Measurements from ENCODE around the gene RBM33.

DNA sequence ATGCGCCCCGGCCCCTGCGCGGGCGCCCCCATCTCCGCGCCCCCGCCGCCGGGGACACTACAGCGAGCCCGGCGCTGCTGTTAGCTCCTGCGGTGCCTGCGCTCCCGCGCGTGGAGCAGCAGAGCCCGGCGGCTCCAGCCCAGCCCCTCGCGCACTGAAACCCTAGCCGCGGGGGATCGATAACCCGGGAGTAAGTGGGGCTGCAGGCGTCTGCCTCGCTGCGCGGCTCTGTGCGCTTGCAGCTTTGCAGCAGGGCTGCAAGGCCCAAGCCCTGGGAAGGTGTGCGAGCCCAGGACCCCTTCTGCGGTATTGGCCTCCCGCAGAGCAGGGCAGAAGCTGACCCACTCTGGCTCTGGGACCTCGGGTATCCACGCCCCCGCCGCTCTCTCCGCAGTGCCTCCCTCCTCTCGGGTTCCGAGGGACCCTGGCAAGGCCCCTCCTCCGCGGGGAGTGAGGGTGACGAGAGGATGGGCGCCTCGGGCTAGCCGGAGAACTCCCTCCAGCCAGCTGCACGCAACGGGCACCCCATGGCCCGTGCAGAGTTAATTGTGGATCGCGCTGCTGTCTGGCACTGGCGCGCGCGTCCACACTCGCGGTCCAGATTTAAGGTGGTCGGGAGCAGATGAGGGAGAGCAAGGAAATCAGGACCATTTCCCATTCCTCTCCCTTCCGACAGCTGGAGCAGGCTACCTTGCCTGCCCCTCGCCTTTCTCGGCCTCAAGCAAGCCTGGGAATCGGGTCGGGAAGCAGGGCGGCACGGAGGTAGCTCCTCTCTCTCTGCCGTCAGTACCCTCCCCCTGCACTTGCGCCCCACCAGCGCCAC, 165.7 kb downstream of the RBM33 start:
- TF ChIP-seq EZH2 (IDR thresholded peaks at IDR 0.05; ENCODE audit: borderline replicate concordance, low read depth, low read length, poor library complexity, severe bottlenecking), result peak; percentile 92
- TF ChIP-seq, protein P1, sequence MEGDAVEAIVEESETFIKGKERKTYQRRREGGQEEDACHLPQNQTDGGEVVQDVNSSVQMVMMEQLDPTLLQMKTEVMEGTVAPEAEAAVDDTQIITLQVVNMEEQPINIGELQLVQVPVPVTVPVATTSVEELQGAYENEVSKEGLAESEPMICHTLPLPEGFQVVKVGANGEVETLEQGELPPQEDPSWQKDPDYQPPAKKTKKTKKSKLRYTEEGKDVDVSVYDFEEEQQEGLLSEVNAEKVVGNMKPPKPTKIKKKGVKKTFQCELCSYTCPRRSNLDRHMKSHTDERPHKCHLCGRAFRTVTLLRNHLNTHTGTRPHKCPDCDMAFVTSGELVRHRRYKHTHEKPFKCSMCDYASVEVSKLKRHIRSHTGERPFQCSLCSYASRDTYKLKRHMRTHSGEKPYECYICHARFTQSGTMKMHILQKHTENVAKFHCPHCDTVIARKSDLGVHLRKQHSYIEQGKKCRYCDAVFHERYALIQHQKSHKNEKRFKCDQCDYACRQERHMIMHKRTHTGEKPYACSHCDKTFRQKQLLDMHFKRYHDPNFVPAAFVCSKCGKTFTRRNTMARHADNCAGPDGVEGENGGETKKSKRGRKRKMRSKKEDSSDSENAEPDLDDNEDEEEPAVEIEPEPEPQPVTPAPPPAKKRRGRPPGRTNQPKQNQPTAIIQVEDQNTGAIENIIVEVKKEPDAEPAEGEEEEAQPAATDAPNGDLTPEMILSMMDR (conservative IDR thresholded peaks at IDR 0.05; ENCODE audit: low read depth, low read length), result no peak
